Smooth muscle cell (in vitro differentiated cells): Measurements from ENCODE around the gene C10orf105. TPM values are rescaled to one million over a fixed set of nuclear protein-coding genes. Genes with fewer than 3 reads are reported as not detected.

ENCODE experiments used
- DNase-seq: peaks from one replicate; lab custom pipeline; 2025; ENCODE audit not compliant: unreplicated experiment; lab: John Stamatoyannopoulos, UW
- H2AFZ ChIP-seq: fragments of 200-600 bp; sonication (generic); 2 replicates; pipeline ENCODE4 v1.6.0; 2016; ENCODE audit warnings: antibody characterized with exemption, low read depth, mild to moderate bottlenecking
- H3F3A ChIP-seq: fragments of 200-600 bp; sonication (generic); 2 replicates; pipeline ENCODE4 v1.6.0; 2017; ENCODE audit warnings: antibody characterized with exemption, low read depth
- H3K27ac ChIP-seq: fragments of 200-600 bp; sonication (generic); 2 replicates; pipeline ENCODE4 v1.5.1; 2016; ENCODE audit warnings: low read depth, mild to moderate bottlenecking
- H3K27me3 ChIP-seq: fragments of 200-600 bp; sonication (generic); 2 replicates; pipeline ENCODE4 v1.6.1; 2016; ENCODE audit warnings: low read depth, mild to moderate bottlenecking
- H3K36me3 ChIP-seq: fragments of 200-600 bp; sonication (generic); 2 replicates; pipeline ENCODE4 v1.5.1; 2016; ENCODE audit warnings: low read depth
- H3K4me1 ChIP-seq: fragments of 200-600 bp; sonication (generic); 2 replicates; pipeline ENCODE4 v1.5.1; 2016; ENCODE audit warnings: low read depth
- H3K4me2 ChIP-seq: fragments of 200-600 bp; sonication (generic); 2 replicates; pipeline ENCODE4 v1.6.0; 2016; ENCODE audit warnings: mild to moderate bottlenecking
- H3K4me3 ChIP-seq: fragments of 200-600 bp; sonication (generic); 2 replicates; pipeline ENCODE4 v1.5.1; 2016; ENCODE audit warnings: mild to moderate bottlenecking
- H3K79me2 ChIP-seq: fragments of 200-600 bp; sonication (generic); 2 replicates; pipeline ENCODE4 v1.6.0; 2016; ENCODE audit warnings: low read depth, mild to moderate bottlenecking
- H3K9ac ChIP-seq: fragments of 200-600 bp; sonication (generic); 2 replicates; pipeline ENCODE4 v1.6.0; 2016; ENCODE audit warnings: low read depth
- H3K9me3 ChIP-seq: fragments of 200-600 bp; sonication (generic); replicated peaks from 2 replicates; pipeline ENCODE4 v1.5.1; 2016; ENCODE audit warnings: low read depth
- H4K20me1 ChIP-seq: fragments of 200-600 bp; sonication (generic); 2 replicates; pipeline ENCODE4 v1.6.0; 2016; ENCODE audit warnings: low read depth
- WGBS: methylation state at CpG from one replicate; pipeline ENCODE4 v1.1.7; 2016; ENCODE audit warnings: low lambda C conversion rate; 5-methylcytosine and 5-hydroxymethylcytosine counted together
- polyA plus RNA-seq: library from polyadenylated mRNA; unstranded; fragments of >200 nt; fragmentation: Nextera tagmentation; extraction: Ambion mirVana; gene quantifications from 2 replicates; pipeline ENCODE4 v1.2.1, GENCODE V29; 2016
- total RNA-seq: library from RNA; depleted of rRNA; stranded (reverse); fragments of >200 nt; gene quantifications from 2 replicates; pipeline ENCODE4 v1.2.3, GENCODE V29; 2014
- TF ChIP-seq, protein P1 (sequence below): fragments of 200-600 bp; sonication (generic); IDR thresholded peaks from 2 replicates; pipeline ENCODE4 v1.5.1; 2017; ENCODE audit warnings: borderline replicate concordance, mild to moderate bottlenecking, antibody characterized with exemption; ENCODE audit not compliant: insufficient read depth, poor library complexity, severe bottlenecking

The C10orf105 gene
- total and polyA plus RNA-seq, 2 experiments from 2014 or later, result 0.09 TPM; not detected in 1

DNA sequence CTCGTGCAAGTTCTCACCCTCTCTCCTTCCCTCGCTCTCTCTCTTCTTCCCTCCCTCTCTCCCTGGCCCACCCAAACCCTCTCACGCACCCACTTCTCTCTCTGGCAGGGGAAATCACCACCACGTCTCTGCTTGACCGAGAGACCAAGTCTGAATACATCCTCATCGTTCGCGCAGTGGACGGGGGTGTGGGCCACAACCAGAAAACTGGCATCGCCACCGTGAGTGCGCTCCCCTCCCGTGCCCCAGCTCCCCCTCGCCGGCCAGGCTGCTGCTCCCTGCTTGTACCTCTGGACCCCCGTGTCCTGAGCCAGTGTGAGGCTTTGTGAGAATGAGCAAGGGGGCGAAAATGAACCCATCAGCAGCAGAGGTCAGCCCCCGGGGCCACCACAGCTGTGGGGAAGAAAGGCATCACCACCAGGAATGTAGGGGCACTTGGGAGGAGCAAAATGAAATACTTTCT is 25.5 kb downstream of the C10orf105 start:
- no peak overlapping the region for H3K4me2 ChIP-seq
- TF ChIP-seq, protein P1, sequence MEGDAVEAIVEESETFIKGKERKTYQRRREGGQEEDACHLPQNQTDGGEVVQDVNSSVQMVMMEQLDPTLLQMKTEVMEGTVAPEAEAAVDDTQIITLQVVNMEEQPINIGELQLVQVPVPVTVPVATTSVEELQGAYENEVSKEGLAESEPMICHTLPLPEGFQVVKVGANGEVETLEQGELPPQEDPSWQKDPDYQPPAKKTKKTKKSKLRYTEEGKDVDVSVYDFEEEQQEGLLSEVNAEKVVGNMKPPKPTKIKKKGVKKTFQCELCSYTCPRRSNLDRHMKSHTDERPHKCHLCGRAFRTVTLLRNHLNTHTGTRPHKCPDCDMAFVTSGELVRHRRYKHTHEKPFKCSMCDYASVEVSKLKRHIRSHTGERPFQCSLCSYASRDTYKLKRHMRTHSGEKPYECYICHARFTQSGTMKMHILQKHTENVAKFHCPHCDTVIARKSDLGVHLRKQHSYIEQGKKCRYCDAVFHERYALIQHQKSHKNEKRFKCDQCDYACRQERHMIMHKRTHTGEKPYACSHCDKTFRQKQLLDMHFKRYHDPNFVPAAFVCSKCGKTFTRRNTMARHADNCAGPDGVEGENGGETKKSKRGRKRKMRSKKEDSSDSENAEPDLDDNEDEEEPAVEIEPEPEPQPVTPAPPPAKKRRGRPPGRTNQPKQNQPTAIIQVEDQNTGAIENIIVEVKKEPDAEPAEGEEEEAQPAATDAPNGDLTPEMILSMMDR, result no peak
- no peak for DNase-seq
- no peaks in the 10 kb centered on the region for H3K79me2 ChIP-seq
- no peaks in the 10 kb centered on the region for H3K36me3 ChIP-seq
- H3K9me3 ChIP-seq, result no peaks in the 10 kb centered on the region
- H2AFZ ChIP-seq, result no peak overlapping the region
- no peak overlapping the region for H3K27ac ChIP-seq
- H3F3A ChIP-seq, result no peaks in the 10 kb centered on the region
- H3K27me3 ChIP-seq, result peaks cover 7% of the 10 kb centered on the region
- no peaks in the 10 kb centered on the region for H4K20me1 ChIP-seq
- H3K4me1 ChIP-seq, result no peaks in the 10 kb centered on the region
- 90% methylated on average over 17 of the region's 18 CpGs for WGBS
- no peak overlapping the region for H3K9ac ChIP-seq
- no peak overlapping the region for H3K4me3 ChIP-seq

DNA sequence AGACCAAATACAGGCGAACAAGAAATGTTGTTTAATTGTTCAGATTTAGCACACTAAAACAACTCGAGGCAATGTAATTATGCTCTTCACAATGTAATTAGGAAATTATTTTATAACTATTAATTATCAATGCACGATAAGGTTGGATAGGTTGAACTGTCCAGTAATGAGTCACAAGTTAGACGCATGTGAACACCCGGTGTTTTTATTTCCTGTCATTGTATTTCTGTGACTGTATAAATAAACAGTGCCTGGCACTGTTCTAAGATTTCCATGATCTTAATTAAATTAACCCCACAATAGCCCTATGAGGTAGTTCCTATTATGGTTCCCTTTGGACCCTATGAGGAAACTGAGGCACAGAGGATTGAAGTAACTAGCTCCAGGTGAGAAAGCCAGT is 26.2 kb downstream of the C10orf105 start:
- Histone ChIP-seq H3K9me3 (no peaks in the 10 kb centered on the region), H3K4me3 (no peak overlapping the region), H3K9ac (no peak overlapping the region), H3K27me3 (peaks cover under 1% of the 10 kb centered on the region), H3F3A (no peaks in the 10 kb centered on the region), H2AFZ (no peak overlapping the region), H3K36me3 (no peaks in the 10 kb centered on the region), H4K20me1 (no peaks in the 10 kb centered on the region), H3K27ac (no peak overlapping the region), H3K79me2 (no peaks in the 10 kb centered on the region), H3K4me1 (no peaks in the 10 kb centered on the region), H3K4me2 (no peak overlapping the region)
- 91% methylated on average over 5 of the region's 5 CpGs for WGBS
- TF ChIP-seq, protein P1, result no peak
- DNase-seq, result no peak

DNA sequence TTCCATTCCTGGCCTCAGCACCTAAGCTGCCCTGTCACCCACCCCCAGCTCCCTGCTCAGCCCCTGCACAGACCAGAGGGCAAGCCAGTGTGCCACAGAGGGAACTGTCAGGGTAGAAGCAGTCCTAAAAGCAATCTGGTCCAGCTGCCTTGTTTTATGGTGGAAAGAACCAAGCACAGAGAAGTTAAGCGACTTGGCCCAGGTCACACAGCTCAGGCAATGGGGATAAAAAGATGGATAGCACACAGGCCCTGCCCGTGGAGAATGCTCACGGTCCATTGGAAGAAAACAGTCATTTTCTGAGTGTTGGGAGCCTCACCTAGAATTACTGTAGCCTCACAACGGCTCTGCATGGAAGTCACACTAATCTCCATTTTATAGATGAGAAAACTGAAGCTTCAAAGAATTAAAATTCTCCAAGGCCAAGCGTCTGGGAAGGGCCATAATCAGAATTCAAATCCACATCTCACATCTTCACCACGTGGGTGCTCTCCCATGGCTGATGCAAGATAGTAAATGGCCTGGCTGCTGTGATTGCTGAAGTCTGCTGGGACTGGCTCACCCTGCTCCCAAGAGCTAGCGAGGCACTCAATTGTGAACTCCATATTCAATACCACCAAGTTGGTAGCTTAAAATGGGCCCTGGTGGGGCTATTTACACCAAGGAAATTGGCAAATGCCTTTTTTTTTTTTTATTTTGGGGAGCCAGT is 26.8 kb downstream of the C10orf105 start:
- no peaks in the 10 kb centered on the region for H3K4me1 ChIP-seq
- 67% methylated on average over 7 of the region's 7 CpGs for WGBS
- no peak overlapping the region for H2AFZ ChIP-seq
- H3K27ac ChIP-seq, result no peak overlapping the region
- H3K4me3 ChIP-seq, result no peak overlapping the region
- no peak for DNase-seq
- no peak overlapping the region for H3K9ac ChIP-seq
- no peak overlapping the region for H3K4me2 ChIP-seq
- H3K36me3 ChIP-seq, result no peaks in the 10 kb centered on the region
- no peaks in the 10 kb centered on the region for H3K27me3 ChIP-seq
- no peaks in the 10 kb centered on the region for H3K9me3 ChIP-seq
- no peaks in the 10 kb centered on the region for H3K79me2 ChIP-seq
- TF ChIP-seq, protein P1, result no peak
- no peaks in the 10 kb centered on the region for H3F3A ChIP-seq
- H4K20me1 ChIP-seq, result no peaks in the 10 kb centered on the region

DNA sequence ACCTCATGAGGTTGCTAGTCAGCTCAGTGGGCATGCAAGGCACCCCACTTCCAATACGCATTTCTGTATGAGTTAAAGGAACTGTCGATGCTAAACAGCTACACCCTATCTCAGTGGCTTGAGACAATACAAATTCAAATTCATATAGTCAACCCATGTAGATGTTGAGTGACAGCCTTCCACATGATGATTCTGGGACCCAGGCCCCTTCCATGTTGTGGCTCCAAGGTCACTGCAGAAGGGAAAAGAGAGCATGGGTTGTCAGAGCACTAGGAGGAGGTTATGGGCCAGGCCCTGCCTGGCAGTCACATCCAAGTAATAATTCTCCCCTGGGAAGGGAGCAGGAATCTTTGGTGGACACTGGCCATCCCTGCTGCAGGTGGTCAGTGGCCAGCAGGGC is 28.2 kb downstream of the C10orf105 start:
- no peaks in the 10 kb centered on the region for H3K79me2 ChIP-seq
- no peak for DNase-seq
- TF ChIP-seq, protein P1, result no peak
- H3K4me2 ChIP-seq, result no peak overlapping the region
- H3K9me3 ChIP-seq, result no peaks in the 10 kb centered on the region
- no peaks in the 10 kb centered on the region for H4K20me1 ChIP-seq
- no peaks in the 10 kb centered on the region for H3K4me1 ChIP-seq
- H3F3A ChIP-seq, result no peaks in the 10 kb centered on the region
- H3K27me3 ChIP-seq, result peaks cover 4% of the 10 kb centered on the region
- H3K27ac ChIP-seq, result no peak overlapping the region
- H3K36me3 ChIP-seq, result no peaks in the 10 kb centered on the region
- no peak overlapping the region for H3K4me3 ChIP-seq
- no peak overlapping the region for H2AFZ ChIP-seq
- WGBS, result 96% methylated on average over 2 of the region's 2 CpGs
- no peak overlapping the region for H3K9ac ChIP-seq
